Breast epithelium (tissue), 3 donors: ENCODE measurements around the gene LIX1.

Experiments
- POLR2A ChIP-seq: fragments of 450-650 bp; IDR thresholded peaks from one replicate; pipeline ENCODE4 v1.6.1; 2016; ENCODE audit warnings: antibody characterized with exemption, mild to moderate bottlenecking, moderate library complexity
- POLR2AphosphoS5 ChIP-seq, 3 donors: sonication (generic); formaldehyde crosslinking; IDR thresholded peaks; one replicate each; pipeline ENCODE4 v1.6.1; 2017; ENCODE audit warnings: antibody characterized with exemption in 3 of 3
- TF ChIP-seq, protein P1 (sequence below), 3 donors: fragments of 450-650 bp; IDR thresholded peaks; one replicate each; pipeline ENCODE4 v1.5.1; 2016 to 2017; ENCODE audit warnings: antibody characterized with exemption in 3 of 3, mild to moderate bottlenecking in 3 of 3, moderate library complexity in 3 of 3

DNA sequence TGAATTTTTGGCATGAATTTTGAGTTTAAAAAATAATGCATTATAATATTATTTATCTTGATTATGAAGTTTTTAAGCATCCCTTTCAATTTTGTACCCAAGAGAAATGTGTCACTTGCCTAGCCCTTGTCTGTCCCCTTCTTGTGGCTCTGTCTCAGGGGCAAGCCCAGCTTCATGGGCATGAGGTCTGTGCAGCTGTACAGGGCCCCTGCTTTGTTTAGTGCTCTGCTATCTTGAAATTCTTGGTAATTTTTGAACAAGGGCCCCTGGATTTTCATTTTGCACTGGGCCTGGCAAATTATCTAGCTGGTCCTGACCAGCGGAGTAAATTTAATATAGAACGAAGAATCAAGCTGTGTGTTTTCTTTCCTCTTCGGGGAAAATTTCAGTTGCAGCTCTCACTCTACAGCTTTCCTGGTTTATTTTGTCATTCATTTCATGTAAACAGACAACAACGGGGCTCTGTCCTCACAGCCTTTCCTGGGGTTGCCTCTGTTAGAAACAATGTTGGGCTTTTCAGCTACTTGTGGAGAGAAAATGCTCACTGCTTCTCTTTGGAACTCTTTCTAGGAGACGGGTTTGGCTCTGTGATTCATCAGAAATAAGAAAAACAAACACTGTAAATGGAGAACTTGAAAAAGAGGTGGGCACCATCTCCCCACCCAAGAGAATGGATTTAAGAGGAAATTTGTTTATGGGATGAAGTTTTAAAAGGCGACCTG lies 41.1 kb downstream of the LIX1 start:
- TF ChIP-seq, protein P1, sequence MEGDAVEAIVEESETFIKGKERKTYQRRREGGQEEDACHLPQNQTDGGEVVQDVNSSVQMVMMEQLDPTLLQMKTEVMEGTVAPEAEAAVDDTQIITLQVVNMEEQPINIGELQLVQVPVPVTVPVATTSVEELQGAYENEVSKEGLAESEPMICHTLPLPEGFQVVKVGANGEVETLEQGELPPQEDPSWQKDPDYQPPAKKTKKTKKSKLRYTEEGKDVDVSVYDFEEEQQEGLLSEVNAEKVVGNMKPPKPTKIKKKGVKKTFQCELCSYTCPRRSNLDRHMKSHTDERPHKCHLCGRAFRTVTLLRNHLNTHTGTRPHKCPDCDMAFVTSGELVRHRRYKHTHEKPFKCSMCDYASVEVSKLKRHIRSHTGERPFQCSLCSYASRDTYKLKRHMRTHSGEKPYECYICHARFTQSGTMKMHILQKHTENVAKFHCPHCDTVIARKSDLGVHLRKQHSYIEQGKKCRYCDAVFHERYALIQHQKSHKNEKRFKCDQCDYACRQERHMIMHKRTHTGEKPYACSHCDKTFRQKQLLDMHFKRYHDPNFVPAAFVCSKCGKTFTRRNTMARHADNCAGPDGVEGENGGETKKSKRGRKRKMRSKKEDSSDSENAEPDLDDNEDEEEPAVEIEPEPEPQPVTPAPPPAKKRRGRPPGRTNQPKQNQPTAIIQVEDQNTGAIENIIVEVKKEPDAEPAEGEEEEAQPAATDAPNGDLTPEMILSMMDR (IDR thresholded peaks at IDR 0.05): no peak
- TF ChIP-seq POLR2A (no peak), POLR2AphosphoS5 (IDR thresholded peaks at IDR 0.05) (no peak)
